ENCODE results near the gene GLUD1. TPM values are rescaled to one million over a fixed set of nuclear protein-coding genes. Genes with fewer than 3 reads are reported as not detected.
A peak's percentile ranks its signal among the peaks of the same experiment; 100 is the strongest.
"Not testable (repeated sequence)": the region's sequence is repeated elsewhere in the genome, so short reads cannot be mapped to it uniquely, and the experiment has no call there.

Gene GLUD1
- total RNA-seq, 2 experiments from 2014 or later, result 94.7 to 99.6 TPM

DNA sequence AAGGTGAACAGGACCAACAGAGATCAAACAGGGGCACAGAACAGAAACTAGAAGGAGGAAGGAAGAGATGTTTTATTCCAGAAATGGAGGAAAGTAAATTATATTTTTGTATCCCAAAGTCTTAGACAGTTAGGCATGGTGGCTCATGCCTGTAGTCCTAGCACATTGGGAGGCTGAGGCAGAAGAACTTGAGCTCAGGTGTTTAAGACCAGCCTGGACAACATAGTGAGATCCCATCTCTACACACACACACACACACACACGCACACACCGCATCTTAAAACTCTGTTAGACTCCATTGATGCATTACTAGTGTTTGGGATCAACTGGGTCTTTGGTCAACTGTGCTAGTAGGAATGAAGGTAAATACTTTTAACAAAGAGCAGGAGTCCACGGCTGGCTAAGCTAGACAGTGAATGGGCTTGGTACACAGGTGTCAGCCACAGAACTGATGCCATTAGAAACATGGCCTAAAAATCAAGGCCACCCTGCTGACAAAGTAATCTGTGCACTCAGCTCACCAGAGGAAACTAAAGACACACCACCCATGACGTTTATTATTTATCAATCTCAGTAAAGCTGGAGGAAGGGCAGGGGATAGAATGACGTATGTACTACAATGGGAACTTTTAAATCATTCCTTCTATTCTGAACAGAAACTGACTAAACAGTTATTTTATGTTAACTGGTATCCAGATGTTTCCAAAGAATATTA is 10.9 kb downstream of the GLUD1 start:
- H3K27me3 Mint-ChIP-seq (ENCODE audit: low read depth); DNase-seq; H3K4me3 Mint-ChIP-seq; H3K9me3 Mint-ChIP-seq (ENCODE audit: insufficient read depth): not testable (repeated sequence)
- H3K4me1 Mint-ChIP-seq (ENCODE audit: low read depth), result peaks cover 47% of the 10 kb centered on the region
- POLR2A ChIA-PET, result interaction anchor here (0.7 kb wide), 1 partner anchor 9 kb away, joined by 5 read pairs; no protein-coding TSS in a partner anchor
- peaks cover 50% of the 10 kb centered on the region for H3K36me3 Mint-ChIP-seq (ENCODE audit: low read depth)
- CTCF ChIA-PET, result interaction anchor here (1.0 to 1.3 kb wide), 2 partner anchors 9 to 12 kb away, joined by 4 read pairs; no protein-coding TSS in a partner anchor
- H3K27ac Mint-ChIP-seq, result peak overlapping the region; percentile 52
- peak; percentile 60 for ATAC-seq

- peaks cover 39% of the 10 kb centered on the region for H3K4me1 Mint-ChIP-seq (ENCODE audit: low read depth)
- ATAC-seq; DNase-seq; H3K9me3 Mint-ChIP-seq (ENCODE audit: insufficient read depth); H3K27ac Mint-ChIP-seq; H3K27me3 Mint-ChIP-seq (ENCODE audit: low read depth); H3K4me3 Mint-ChIP-seq; POLR2A ChIA-PET: not testable (repeated sequence)
- peaks cover 45% of the 10 kb centered on the region for H3K36me3 Mint-ChIP-seq (ENCODE audit: low read depth)
- CTCF ChIA-PET, result interaction anchor here (1.5 kb wide), 1 partner anchor 11 kb away, joined by 3 read pairs; no protein-coding TSS in a partner anchor
These were observed 12.4 kb downstream of the GLUD1 start for GRCh38 chr10:87082219-87082618.

DNA sequence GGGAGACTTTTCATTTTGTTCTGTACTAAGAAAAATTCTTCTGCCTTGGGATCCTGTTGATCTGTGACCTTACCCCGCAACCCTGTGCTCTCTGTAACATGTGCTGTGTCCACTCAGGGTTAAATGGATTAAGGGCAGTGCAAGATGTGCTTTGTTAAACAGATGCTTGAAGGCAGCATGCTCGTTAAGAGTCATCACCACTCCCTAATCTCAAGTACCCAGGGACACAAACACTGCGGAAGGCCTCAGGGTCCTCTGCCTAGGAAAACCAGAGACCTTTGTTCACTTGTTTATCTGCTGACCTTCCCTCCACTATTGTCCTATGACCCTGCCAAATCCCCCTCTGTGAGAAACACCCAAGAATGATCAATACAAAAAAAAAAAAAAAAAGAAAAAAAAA is 13.1 kb downstream of the GLUD1 start:
- H3K27ac Mint-ChIP-seq; ATAC-seq; H3K4me3 Mint-ChIP-seq; POLR2A ChIA-PET; H3K9me3 Mint-ChIP-seq (ENCODE audit: insufficient read depth); DNase-seq; H3K27me3 Mint-ChIP-seq (ENCODE audit: low read depth): not testable (repeated sequence)
- Mint-ChIP-seq H3K36me3 (ENCODE audit: low read depth) (peaks cover 40% of the 10 kb centered on the region), H3K4me1 (ENCODE audit: low read depth) (peaks cover 34% of the 10 kb centered on the region)
- CTCF ChIA-PET, result interaction anchor here (1.5 kb wide), 1 partner anchor 12 kb away, joined by 3 read pairs; no protein-coding TSS in a partner anchor

DNA sequence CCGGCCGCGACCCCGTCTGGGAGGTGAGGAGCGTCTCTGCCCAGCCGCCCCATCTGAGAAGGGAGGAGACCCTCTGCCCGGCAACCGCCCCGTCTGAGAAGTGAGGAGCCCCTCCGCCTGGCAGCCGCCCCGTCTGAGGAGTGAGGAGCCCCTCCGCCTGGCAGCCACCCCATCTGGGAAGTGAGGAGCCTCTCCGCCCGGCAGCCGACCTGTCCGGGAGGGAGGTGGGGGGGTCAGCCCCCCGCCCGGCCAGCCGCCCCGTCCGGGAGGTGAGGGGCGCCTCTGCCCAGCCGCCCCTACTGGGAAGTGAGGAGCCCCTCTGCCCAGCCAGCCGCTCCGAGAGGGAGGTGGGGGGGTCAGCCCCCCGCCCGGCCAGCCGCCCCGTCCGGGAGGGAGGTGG is 14.0 kb downstream of the GLUD1 start:
- H3K27ac Mint-ChIP-seq; H3K4me3 Mint-ChIP-seq; CTCF ChIA-PET; ATAC-seq; H3K27me3 Mint-ChIP-seq (ENCODE audit: low read depth); DNase-seq; H3K9me3 Mint-ChIP-seq (ENCODE audit: insufficient read depth); POLR2A ChIA-PET: not testable (repeated sequence)
- peaks cover 38% of the 10 kb centered on the region for H3K36me3 Mint-ChIP-seq (ENCODE audit: low read depth)
- H3K4me1 Mint-ChIP-seq (ENCODE audit: low read depth), result peaks cover 28% of the 10 kb centered on the region

DNA sequence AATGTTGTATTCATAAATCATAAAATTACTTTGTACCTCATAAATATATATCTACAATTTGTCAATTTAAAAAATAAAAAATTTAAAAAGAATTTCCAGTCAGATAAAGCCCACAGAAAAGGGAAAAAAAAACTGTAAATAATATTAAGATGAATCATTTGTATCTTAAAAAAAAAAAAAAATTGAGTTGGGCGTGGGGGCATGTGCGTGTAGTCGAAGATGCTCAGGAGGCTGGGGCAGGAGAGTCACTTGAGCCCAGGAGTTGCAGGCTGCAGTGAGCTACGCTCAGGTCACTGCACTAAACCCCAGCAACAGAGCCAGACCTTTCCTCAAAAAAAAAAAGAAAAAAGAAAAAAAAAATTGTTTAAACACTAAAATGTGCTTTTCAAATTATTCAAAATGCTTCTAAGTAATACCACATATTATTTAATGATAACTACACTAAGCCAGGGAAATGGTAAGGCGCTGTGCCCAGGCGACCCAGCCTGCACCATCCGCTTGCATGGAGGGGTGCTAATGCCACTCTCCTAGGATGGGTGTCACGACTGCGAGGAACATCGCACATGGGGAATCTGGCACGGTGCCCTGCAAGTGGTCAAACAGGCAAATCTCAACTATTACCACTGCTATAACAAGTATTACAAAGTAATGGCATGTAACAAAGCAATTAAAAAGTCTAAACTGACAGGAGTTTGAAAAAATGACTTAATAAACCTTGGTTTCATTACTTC is 15.4 kb downstream of the GLUD1 start:
- no peak for DNase-seq
- peaks cover 31% of the 10 kb centered on the region for H3K36me3 Mint-ChIP-seq (ENCODE audit: low read depth)
- H3K9me3 Mint-ChIP-seq (ENCODE audit: insufficient read depth), result no peaks in the 10 kb centered on the region
- ATAC-seq, result no peak
- H3K4me1 Mint-ChIP-seq (ENCODE audit: low read depth), result peaks cover 20% of the 10 kb centered on the region
- ChIA-PET POLR2A (no interaction called here), CTCF (no interaction called here)
- no peak overlapping the region for H3K27ac Mint-ChIP-seq
- no peak overlapping the region for H3K4me3 Mint-ChIP-seq
- no peaks in the 10 kb centered on the region for H3K27me3 Mint-ChIP-seq (ENCODE audit: low read depth)

- Mint-ChIP-seq H3K27ac (peak overlapping the region; percentile 34), H3K36me3 (ENCODE audit: low read depth) (peaks cover 33% of the 10 kb centered on the region)
- DNase-seq; ATAC-seq; H3K9me3 Mint-ChIP-seq (ENCODE audit: insufficient read depth); POLR2A ChIA-PET; H3K4me3 Mint-ChIP-seq; H3K27me3 Mint-ChIP-seq (ENCODE audit: low read depth); H3K4me1 Mint-ChIP-seq (ENCODE audit: low read depth): not testable (repeated sequence)
- CTCF ChIA-PET, result interaction anchor here (1.3 kb wide), 1 partner anchor 16 kb away, joined by 5 read pairs; no protein-coding TSS in a partner anchor
These were observed 18.2 kb downstream of the GLUD1 start for GRCh38 chr10:87076421-87076820.

- POLR2A ChIA-PET, result no interaction called here
- CTCF ChIA-PET, result no interaction called here
- Mint-ChIP-seq H3K27me3 (ENCODE audit: low read depth) (no peaks in the 10 kb centered on the region), H3K27ac (no peak overlapping the region), H3K9me3 (ENCODE audit: insufficient read depth) (no peaks in the 10 kb centered on the region), H3K36me3 (ENCODE audit: low read depth) (peaks cover 37% of the 10 kb centered on the region), H3K4me3 (no peak overlapping the region), H3K4me1 (ENCODE audit: low read depth) (no peaks in the 10 kb centered on the region)
- no peak for DNase-seq
- no peak for ATAC-seq
These were observed 22.2 kb downstream of the GLUD1 start for GRCh38 chr10:87072449-87072848.

DNA sequence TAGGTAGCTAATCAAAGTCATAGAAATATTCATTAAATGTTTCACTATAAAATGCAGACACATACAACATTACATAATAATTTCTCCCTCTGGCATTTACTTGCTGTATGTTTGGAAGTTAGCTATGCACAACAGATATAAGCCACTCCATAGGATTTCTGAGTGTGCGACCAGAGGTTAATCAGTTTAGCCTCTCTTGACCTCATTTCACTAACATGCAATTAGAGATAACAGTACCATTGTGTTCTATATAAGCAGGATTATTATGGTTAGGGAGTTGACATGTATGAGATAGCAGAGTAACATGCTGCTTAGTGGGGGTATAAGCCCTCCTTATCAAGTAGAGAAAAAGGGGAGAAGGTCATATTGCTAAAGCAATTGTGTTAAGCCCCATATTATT is 26.4 kb downstream of the GLUD1 start:
- POLR2A ChIA-PET, result no interaction called here
- H3K4me1 Mint-ChIP-seq (ENCODE audit: low read depth), result no peaks in the 10 kb centered on the region
- H3K9me3 Mint-ChIP-seq (ENCODE audit: insufficient read depth), result no peaks in the 10 kb centered on the region
- no peak overlapping the region for H3K27ac Mint-ChIP-seq
- ATAC-seq (no peak), DNase-seq (no peak)
- CTCF ChIA-PET, result no interaction called here
- no peaks in the 10 kb centered on the region for H3K27me3 Mint-ChIP-seq (ENCODE audit: low read depth)
- no peak overlapping the region for H3K4me3 Mint-ChIP-seq
- peaks cover 62% of the 10 kb centered on the region for H3K36me3 Mint-ChIP-seq (ENCODE audit: low read depth)

- Mint-ChIP-seq H3K4me3 (no peak overlapping the region), H3K27ac (peak overlapping the region; percentile 17), H3K27me3 (ENCODE audit: low read depth) (no peaks in the 10 kb centered on the region), H3K4me1 (ENCODE audit: low read depth) (no peaks in the 10 kb centered on the region), H3K9me3 (ENCODE audit: insufficient read depth) (no peaks in the 10 kb centered on the region), H3K36me3 (ENCODE audit: low read depth) (peaks cover 57% of the 10 kb centered on the region)
- ChIA-PET CTCF (no interaction called here), POLR2A (no interaction called here)
- no peak for ATAC-seq
- DNase-seq, result no peak
These were observed 27.8 kb downstream of the GLUD1 start for GRCh38 chr10:87066865-87067264.

DNA sequence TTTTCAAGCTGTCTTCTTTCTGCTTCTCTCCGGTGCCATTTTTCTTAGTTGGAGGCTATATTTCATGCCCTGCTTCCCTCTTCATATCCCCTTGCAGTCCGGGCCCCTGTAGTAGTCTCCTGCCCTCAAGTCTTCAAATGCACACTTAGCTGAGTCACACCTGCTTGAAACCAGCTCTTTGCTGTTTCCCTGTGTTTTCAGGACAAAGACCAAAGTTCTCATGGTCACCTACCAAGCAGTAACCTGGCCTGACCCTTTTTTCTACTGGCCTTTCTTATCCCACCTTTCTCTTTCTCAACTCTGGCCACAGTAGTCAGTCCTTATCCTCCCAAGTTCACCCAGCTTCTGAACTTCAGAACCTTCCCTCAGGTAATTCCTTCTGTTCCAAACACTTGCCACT is 28.5 kb downstream of the GLUD1 start:
- POLR2A ChIA-PET, result no interaction called here

DNA sequence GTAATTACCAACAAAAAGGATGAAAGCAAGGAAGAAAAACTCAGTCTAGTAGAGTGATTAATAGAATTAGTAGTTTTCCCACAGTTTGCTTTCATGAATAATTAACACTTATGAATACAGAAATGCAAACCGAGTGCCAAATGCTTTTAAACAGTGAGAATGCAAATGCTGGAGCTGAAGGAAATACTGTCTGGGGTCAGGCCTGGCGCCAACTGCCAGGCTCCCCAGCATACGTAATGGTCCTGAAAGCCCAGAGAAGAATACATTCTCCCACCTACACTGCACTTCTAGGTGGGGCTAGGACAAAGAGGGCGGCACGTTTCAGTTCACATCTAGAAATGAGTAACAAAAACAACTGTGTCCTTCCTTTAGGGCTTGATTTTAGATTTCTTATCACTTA is 30.0 kb downstream of the GLUD1 start:
- Mint-ChIP-seq H3K27ac (no peak overlapping the region), H3K4me3 (no peak overlapping the region), H3K36me3 (ENCODE audit: low read depth) (peaks cover 56% of the 10 kb centered on the region), H3K4me1 (ENCODE audit: low read depth) (no peaks in the 10 kb centered on the region), H3K9me3 (ENCODE audit: insufficient read depth) (no peaks in the 10 kb centered on the region), H3K27me3 (ENCODE audit: low read depth) (no peaks in the 10 kb centered on the region)
- ATAC-seq (no peak), DNase-seq (no peak)
- ChIA-PET CTCF (interaction anchor here (0.5 kb wide), 1 partner anchor 596 kb away, joined by 3 read pairs; no protein-coding TSS in a partner anchor), POLR2A (interaction anchor here (0.6 kb wide), 1 partner anchor 32 kb away, joined by 4 read pairs; no protein-coding TSS in a partner anchor)

More for the DNA sequence above, 28.5 kb downstream of the GLUD1 start:
- Mint-ChIP-seq H3K4me1 (ENCODE audit: low read depth) (no peaks in the 10 kb centered on the region), H3K27ac (peak overlapping the region; percentile 37), H3K4me3 (no peak overlapping the region), H3K9me3 (ENCODE audit: insufficient read depth) (no peaks in the 10 kb centered on the region), H3K27me3 (ENCODE audit: low read depth) (no peaks in the 10 kb centered on the region), H3K36me3 (ENCODE audit: low read depth) (peaks cover 53% of the 10 kb centered on the region)
- CTCF ChIA-PET, result no interaction called here
- DNase-seq, result no peak
- no peak for ATAC-seq

DNA sequence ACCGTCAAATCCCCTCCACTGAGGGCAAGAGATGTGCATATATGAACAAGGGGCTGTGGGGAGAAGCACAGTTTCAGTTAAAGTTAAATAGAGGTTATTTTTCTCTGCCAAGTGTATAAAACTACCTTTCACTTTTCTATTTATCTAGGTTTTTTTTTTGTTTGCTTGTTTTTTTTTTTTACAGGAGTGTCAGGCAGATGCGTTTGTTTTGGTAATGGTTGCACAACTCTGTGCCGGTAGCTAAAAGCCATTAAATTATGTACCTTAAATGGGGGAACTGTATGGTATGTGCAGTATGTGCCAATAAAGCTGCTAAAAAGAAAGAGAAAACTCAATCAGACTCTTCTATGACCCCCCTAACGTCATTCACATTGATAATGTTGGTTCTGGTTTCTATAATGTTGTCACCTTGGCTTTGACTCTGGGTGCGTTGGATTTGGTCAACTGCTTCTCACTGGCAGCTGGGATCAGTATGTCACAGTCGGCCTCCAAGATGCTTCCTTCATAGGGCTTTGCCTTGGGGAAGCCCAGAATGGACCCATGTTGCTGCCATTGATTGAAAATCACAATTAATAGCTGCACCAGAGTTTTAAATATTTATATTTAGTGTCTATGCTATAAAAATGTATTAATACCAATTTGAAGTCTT is 34.2 kb downstream of the GLUD1 start:
- ChIA-PET POLR2A (no interaction called here), CTCF (no interaction called here)
- Mint-ChIP-seq H3K27ac (no peak overlapping the region), H3K9me3 (ENCODE audit: insufficient read depth) (no peaks in the 10 kb centered on the region), H3K4me1 (ENCODE audit: low read depth) (no peaks in the 10 kb centered on the region), H3K27me3 (ENCODE audit: low read depth) (no peaks in the 10 kb centered on the region), H3K36me3 (ENCODE audit: low read depth) (peaks cover 48% of the 10 kb centered on the region), H3K4me3 (no peak overlapping the region)
- DNase-seq (no peak), ATAC-seq (no peak)

All from activated CD8-positive, alpha-beta T cell treated with anti-CD3 and anti-CD28 coated beads, Interleukin-2, amount 10 ng/mL, durations not matched to agents 7 days and 5 days (primary cell).